ENCODE results near the gene SRD5A1.
A peak's percentile ranks its signal among the peaks of the same experiment; 100 is the strongest.

The SRD5A1 gene

GRCh38 chr5:6686501-6686900, 53.3 kb downstream of the SRD5A1 start:
- DNase-seq (ENCODE audit: low read depth in 2 of 2): no peak

GRCh38 chr5:6686915-6687409, 53.7 kb downstream of the SRD5A1 start:
- DNase-seq (ENCODE audit: low read depth in 2 of 2): no peak

- DNase-seq (ENCODE audit: low read depth in 2 of 2): no peak
Observed at GRCh38 chr5:6687505-6687904, 54.3 kb downstream of the SRD5A1 start.

- no peak for DNase-seq (ENCODE audit: low read depth in 2 of 2)
Observed at GRCh38 chr5:6692906-6693305, 59.7 kb downstream of the SRD5A1 start.

- DNase-seq (ENCODE audit: low read depth in 2 of 2): no peak
Observed at GRCh38 chr5:6698696-6699095, 65.5 kb downstream of the SRD5A1 start.

GRCh38 chr5:6699357-6699756, 66.1 kb downstream of the SRD5A1 start:
- DNase-seq (ENCODE audit: low read depth in 2 of 2): no peak

- DNase-seq (ENCODE audit: low read depth in 2 of 2): no peak
Observed at GRCh38 chr5:6700074-6700684, 66.9 kb downstream of the SRD5A1 start.

GRCh38 chr5:6700685-6701355, 67.6 kb downstream of the SRD5A1 start:
- no peak for DNase-seq (ENCODE audit: low read depth in 2 of 2)

GRCh38 chr5:6701491-6701890, 68.3 kb downstream of the SRD5A1 start:
- DNase-seq (ENCODE audit: low read depth in 2 of 2): no peak

GRCh38 chr5:6702633-6703032, 69.4 kb downstream of the SRD5A1 start:
- DNase-seq (ENCODE audit: low read depth in 2 of 2): no peak

GRCh38 chr5:6703806-6704205, 70.6 kb downstream of the SRD5A1 start:
- DNase-seq (ENCODE audit: low read depth in 2 of 2): no peak

- no peak for DNase-seq (ENCODE audit: low read depth in 2 of 2)
Observed at GRCh38 chr5:6704361-6704851, 71.2 kb downstream of the SRD5A1 start.

- no peak for DNase-seq (ENCODE audit: low read depth in 2 of 2)
Observed at GRCh38 chr5:6705088-6705487, 71.8 kb downstream of the SRD5A1 start.

- DNase-seq (ENCODE audit: low read depth in 2 of 2): no peak
Observed at GRCh38 chr5:6705959-6706358, 72.7 kb downstream of the SRD5A1 start.

- no peak for DNase-seq (ENCODE audit: low read depth in 2 of 2)
Observed at GRCh38 chr5:6707852-6708251, 74.6 kb downstream of the SRD5A1 start.

- DNase-seq (ENCODE audit: low read depth in 2 of 2): no peak
Observed at GRCh38 chr5:6708814-6709213, 75.6 kb downstream of the SRD5A1 start.

- DNase-seq (ENCODE audit: low read depth in 2 of 2): no peak
Observed at GRCh38 chr5:6710070-6710469, 76.8 kb downstream of the SRD5A1 start.

GRCh38 chr5:6710551-6711318, 77.5 kb downstream of the SRD5A1 start:
- DNase-seq (ENCODE audit: low read depth in 2 of 2): no peak

GRCh38 chr5:6711409-6712141, 78.3 kb downstream of the SRD5A1 start:
- no peak for DNase-seq (ENCODE audit: low read depth in 2 of 2)

GRCh38 chr5:6712142-6712576, 78.9 kb downstream of the SRD5A1 start:
- peak in 1 of 2 donors; percentile 37 for DNase-seq (ENCODE audit: low read depth in 2 of 2)

- peak; percentile 91 to 96 for DNase-seq (ENCODE audit: low read depth in 2 of 2)
Observed at GRCh38 chr5:6712577-6713273, 79.5 kb downstream of the SRD5A1 start.
